NCI-H2196 treated with DMSO at 0.1 percent for 48 hours (cell line): Measurements from ENCODE around the gene ZNF780B.

ENCODE experiments used
- DNase-seq: peaks from one replicate; lab custom pipeline; 2025; ENCODE audit not compliant: unreplicated experiment; lab: John Stamatoyannopoulos, UW

Gene ZNF780B

DNA sequence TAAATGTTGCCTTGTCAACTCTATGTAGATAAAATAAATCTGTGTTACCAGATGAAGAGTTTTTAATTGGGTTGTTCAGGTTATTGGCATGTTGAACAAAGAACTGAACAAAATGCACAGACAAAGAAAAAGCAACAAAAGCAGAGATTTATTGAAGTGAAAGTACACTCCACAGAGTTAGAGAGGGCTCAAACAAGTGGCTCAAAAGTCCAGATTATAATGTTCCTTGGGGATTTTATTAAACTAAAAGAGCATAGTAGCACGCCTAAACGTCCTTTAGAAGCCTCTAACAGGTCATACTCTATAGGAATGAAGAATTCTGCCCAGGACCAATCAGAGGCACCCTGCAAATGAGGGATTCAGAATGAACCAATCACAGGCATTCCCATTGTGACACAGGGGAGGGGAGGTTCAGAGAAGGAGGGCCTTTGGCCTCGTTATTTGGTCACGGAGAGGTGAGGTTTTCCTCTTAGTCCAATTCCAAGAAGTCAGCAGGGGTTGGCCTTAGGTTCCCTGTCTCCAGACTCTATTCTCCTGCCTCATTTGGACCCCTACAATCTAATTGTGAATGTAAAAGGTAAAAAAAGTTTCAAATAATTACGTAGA lies 72.2 kb downstream of the ZNF780B start:
- no peak for DNase-seq

- no peak for DNase-seq
These were observed 73.1 kb downstream of the ZNF780B start for GRCh38 chr19:39982883-39983282.
